Large intestine (tissue), 3 donors: Measurements from ENCODE around the gene GLYATL1B. TPM values are rescaled to one million over a fixed set of nuclear protein-coding genes. Genes with fewer than 3 reads are reported as not detected.
A peak's percentile ranks its signal among the peaks of the same experiment; 100 is the strongest.
"Not testable (repeated sequence)": the region's sequence is repeated elsewhere in the genome, so short reads cannot be mapped to it uniquely, and the experiment has no call there.

ENCODE experiments used
- DNase-seq, 2 donors: peaks; one replicate each; pipeline versions ENCODE4 v3.0.0 to v3.0.0-alpha.2; 2013
- H3K27ac ChIP-seq: one replicate; pipeline ENCODE4 v1.5.1; 2013; ENCODE audit warnings: low read length
- H3K27me3 ChIP-seq: 2 replicates; pipeline ENCODE4 v1.6.1; 2013; ENCODE audit warnings: low read length; ENCODE audit not compliant: control insufficient read depth, insufficient read depth
- H3K36me3 ChIP-seq: 2 replicates; pipeline ENCODE4 v1.6.1; 2013; ENCODE audit warnings: low read length; ENCODE audit not compliant: control insufficient read depth, insufficient read depth
- H3K4me1 ChIP-seq: one replicate; pipeline ENCODE4 v1.6.1; 2013; ENCODE audit warnings: low read length; ENCODE audit not compliant: control insufficient read depth, insufficient read depth
- H3K4me3 ChIP-seq: one replicate; pipeline ENCODE4 v1.5.1; 2013; ENCODE audit warnings: low read length
- H3K9me3 ChIP-seq: one replicate; pipeline ENCODE4 v1.6.1; 2013; ENCODE audit warnings: mild to moderate bottlenecking, low read depth, low read length, moderate library complexity; ENCODE audit not compliant: control insufficient read depth
- WGBS: methylation state at CpG from one replicate; pipeline ENCODE4 v1.1.5; 2013; ENCODE audit warnings: low lambda C conversion rate; ENCODE audit not compliant: insufficient coverage; 5-methylcytosine and 5-hydroxymethylcytosine counted together
- polyA plus RNA-seq: library from polyadenylated mRNA; unstranded; fragments of 120-200 nt; gene quantifications from one replicate; pipeline ENCODE4 v1.2.1, GENCODE V29; 2013

GLYATL1B gene
- polyA plus RNA-seq, 1 donor: not detected

DNA sequence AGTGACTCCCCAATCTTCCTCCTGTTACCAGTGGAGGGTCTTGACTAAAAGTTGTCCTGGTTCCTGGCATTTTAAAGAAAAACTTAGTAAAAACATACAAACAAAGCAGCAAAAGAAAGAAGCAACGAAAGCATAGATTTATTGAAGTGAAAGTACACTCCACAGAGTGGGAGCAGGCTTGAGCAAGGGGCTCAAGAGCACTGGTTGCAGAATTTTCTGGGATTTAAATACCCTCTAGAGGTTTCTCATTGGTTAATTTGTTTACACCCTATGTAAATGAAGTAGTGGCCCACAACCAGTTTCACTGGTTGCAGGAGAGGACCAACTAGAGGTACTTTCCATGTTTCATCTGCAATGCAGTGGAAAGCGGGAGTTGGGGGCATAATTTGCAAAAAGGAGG lies 31.7 kb downstream of the GLYATL1B start:
- WGBS: no CpG with 5 or more reads among the region's 2 CpGs
- H3K4me1 ChIP-seq: no peaks in the 10 kb centered on the region
- no peak for DNase-seq
- peaks cover 7% of the 10 kb centered on the region for H3K36me3 ChIP-seq
- H3K27ac ChIP-seq: no peak overlapping the region
- H3K27me3 ChIP-seq: no peaks in the 10 kb centered on the region
- no peak overlapping the region for H3K4me3 ChIP-seq
- H3K9me3 ChIP-seq: peaks cover 10% of the 10 kb centered on the region

DNA sequence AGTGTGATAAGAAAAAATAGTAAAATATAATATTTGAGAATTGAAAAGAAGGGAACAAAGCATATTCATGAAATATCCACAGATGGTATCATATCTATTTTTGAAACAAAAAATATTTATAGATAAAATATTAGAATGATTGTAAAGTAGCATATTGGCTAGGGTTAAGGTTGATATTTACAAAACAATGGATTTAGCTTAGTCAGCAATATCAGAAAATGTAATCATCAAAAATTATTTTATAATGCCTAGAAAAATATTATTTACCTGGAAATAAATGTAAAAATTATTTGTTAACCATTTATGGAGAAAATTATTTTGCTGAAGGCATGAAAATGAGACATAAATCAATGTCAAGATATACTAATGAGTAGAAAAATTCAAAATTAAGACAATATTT lies 33.7 kb downstream of the GLYATL1B start:
- H3K27me3 ChIP-seq: no peaks in the 10 kb centered on the region
- no peak overlapping the region for H3K4me3 ChIP-seq
- H3K27ac ChIP-seq: no peak overlapping the region
- peaks cover 10% of the 10 kb centered on the region for H3K9me3 ChIP-seq
- H3K36me3 ChIP-seq: peaks cover 5% of the 10 kb centered on the region
- H3K4me1 ChIP-seq: no peaks in the 10 kb centered on the region
- no peak for DNase-seq

DNA sequence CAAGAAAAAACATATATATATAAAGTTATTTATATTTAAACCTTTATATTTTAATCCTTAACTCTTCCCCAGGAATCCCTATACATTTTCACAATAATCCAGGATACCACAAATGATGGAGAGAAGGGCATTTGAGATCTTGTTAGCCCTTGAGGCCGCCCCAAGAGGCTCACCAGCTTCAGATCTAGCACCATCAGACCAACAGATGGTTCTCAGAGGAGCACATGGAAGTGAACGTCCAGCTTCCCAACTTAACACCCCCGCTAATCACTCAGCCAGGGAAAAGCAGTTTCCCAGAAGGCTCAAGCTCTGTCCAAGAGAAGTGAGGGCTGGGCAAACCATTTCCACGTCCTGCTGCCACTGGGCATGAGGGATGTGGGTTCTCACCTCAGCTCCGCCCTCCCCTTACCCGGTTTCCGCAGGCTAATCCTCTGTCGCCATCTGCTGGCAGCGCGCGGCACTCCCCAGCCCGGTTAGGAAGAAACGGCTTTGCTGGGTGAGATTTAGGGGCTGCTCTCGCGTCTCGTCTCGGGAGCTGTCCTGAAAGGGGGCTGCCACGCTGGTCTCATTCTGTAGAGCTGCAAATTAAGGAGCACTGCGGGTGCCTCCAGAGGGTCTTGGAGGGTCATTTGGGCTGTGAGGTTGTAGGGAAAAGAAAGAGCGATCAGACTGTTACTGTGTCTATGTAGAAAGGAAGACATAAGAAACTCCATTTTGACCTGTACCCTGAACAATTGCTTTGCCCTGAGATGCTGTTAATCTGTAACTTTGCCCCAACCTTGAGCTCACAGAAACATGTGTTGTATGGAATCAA lies 49.7 kb downstream of the GLYATL1B start:
- Histone ChIP-seq H3K4me1 (peaks cover 10% of the 10 kb centered on the region), H3K27ac (peak overlapping the region; percentile 61), H3K36me3 (peaks cover 23% of the 10 kb centered on the region), H3K27me3 (no peaks in the 10 kb centered on the region), H3K4me3 (no peak overlapping the region), H3K9me3 (peaks cover 7% of the 10 kb centered on the region)
- WGBS: no CpG with 5 or more reads among the region's 20 CpGs
- DNase-seq: peak; percentile 73 to 86

DNA sequence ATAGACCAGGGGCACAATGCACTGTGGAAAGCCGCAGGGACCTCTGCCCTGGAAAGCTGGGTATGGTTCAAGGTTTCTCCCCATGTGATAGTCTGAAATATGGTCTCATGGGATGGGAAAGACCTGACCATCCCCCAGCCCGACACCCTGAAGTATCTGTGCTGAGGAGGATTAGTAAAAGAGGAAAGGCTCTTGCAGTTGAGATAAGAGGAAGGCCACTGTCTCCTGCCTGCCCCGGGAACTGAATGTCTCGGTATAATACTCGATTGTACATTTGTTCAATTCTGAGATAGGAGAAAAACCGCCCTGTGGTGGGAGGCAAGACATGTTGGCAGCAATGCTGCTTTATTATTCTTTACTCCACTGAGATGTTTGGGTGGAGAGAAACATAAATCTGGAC lies 50.4 kb downstream of the GLYATL1B start:
- DNase-seq: peak; percentile 14 to 63
- H3K4me1 ChIP-seq: peaks cover 10% of the 10 kb centered on the region
- peak overlapping the region; percentile 61 for H3K27ac ChIP-seq
- H3K27me3 ChIP-seq, H3K9me3 ChIP-seq, H3K4me3 ChIP-seq: not testable (repeated sequence)
- H3K36me3 ChIP-seq: peaks cover 20% of the 10 kb centered on the region
- WGBS: no CpG with 5 or more reads among the region's 6 CpGs

DNA sequence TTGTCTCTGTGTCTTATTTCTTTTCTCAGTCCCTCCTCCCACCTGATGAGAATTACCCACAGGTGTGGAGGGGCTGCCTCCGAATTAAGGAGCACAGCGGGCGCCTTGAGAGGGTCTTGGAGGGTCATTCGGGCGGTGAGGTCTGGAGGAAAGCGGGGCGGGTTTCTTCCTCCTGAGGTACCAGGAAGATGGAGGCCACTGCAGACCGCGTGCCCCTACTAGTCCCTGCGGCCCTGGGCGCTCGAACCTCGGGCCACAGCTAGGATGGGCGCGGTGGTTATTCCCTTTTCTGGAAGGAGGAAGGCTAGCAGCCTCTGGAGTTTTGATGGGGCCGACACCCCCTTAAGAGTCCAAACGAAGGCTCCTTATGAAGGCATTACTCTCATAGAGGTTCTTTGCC lies 51.1 kb downstream of the GLYATL1B start:
- Histone ChIP-seq H3K27me3 (no peaks in the 10 kb centered on the region), H3K4me1 (peaks cover 10% of the 10 kb centered on the region), H3K9me3 (no peaks in the 10 kb centered on the region), H3K4me3 (no peak overlapping the region), H3K36me3 (peaks cover 14% of the 10 kb centered on the region), H3K27ac (peak overlapping the region; percentile 61)
- no CpG with 5 or more reads among the region's 17 CpGs for WGBS
- DNase-seq: no peak

DNA sequence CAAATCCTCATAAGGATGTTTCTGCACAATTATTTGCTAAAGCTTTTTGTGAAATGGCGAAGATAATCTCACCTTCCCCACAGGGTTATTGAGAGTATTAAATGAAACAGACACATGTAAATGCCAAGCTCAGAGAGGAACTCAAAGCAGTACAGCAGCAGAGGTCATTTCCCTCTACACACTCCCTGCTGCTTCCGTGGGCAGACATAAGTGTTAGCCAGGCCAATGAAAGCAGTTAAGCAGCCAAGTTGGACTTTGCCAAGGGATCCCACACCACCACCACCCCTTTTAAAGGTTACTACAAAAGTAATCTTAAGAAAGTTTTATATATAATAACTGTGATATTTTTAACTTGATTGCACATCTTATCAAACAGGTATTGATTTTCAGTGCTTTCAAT lies 52.5 kb downstream of the GLYATL1B start:
- peaks cover 4% of the 10 kb centered on the region for H3K36me3 ChIP-seq
- no peak overlapping the region for H3K4me3 ChIP-seq
- WGBS: no CpG with 5 or more reads among the region's 2 CpGs
- no peaks in the 10 kb centered on the region for H3K9me3 ChIP-seq
- peaks cover 10% of the 10 kb centered on the region for H3K4me1 ChIP-seq
- DNase-seq: no peak
- no peak overlapping the region for H3K27ac ChIP-seq
- no peaks in the 10 kb centered on the region for H3K27me3 ChIP-seq

DNA sequence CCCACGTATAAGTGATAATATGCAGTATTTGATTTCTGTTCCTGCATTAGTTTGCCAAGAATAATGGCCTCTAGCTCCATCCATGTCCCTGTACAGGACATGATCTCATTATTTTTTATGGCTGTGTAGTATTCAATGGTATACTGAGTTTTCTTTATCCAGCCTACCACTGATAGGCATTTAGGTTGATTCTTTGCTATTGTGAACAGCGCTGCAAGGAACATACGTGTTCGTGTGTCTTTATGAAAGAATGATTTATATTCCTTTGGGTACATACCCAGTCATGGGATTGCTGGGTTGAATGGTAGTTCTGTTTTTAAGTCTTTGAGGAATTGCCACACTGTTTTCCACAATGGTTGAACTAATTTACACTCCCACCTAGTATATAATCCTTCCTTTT lies 55.1 kb downstream of the GLYATL1B start:
- no peak for DNase-seq
- H3K9me3 ChIP-seq: no peaks in the 10 kb centered on the region
- no peaks in the 10 kb centered on the region for H3K27me3 ChIP-seq
- WGBS: 90% methylated on average over 2 of the region's 4 CpGs
- H3K4me1 ChIP-seq: peaks cover 20% of the 10 kb centered on the region
- H3K27ac ChIP-seq: no peak overlapping the region
- H3K36me3 ChIP-seq: no peaks in the 10 kb centered on the region
- no peak overlapping the region for H3K4me3 ChIP-seq

DNA sequence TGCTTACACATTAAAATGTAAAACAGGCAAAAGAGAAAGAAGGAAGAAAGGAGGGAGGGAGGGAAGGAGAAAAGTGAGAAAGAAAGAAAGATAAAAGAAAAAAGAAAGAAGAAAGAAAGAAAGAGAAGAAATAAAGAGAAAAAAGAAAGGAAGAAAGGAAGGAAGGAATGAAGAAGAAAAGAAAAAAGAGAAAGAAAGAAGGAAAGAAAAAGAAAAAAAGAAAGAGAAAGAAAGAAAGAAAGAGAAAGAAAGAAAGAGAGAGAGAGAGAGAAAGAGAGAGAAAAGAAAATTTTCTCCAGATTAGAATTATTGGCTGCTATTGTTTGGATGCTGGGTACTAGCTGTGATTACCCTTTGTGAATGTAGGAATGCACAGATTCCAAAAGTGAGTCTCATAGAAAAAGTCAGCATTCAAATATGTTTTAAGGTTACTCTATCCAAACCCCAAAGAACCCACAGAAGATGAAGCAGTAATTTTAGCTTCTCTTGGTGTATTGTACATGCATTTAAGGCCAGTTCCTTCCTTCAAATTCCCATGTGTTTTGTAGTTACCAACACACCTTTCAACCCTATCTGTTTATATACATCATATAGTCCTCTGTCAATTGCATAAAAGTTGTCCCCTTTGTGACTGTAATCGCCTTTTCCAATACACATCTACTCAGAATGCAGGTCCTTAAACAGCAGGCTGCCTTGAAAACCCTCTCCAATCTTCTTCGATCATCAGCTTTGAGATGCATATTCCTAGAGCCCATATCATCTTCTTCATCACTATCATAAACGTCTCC lies 55.8 kb downstream of the GLYATL1B start:
- Histone ChIP-seq H3K4me1 (peaks cover 16% of the 10 kb centered on the region), H3K36me3 (no peaks in the 10 kb centered on the region), H3K27me3 (no peaks in the 10 kb centered on the region), H3K27ac (peak overlapping the region; percentile 97), H3K9me3 (no peaks in the 10 kb centered on the region), H3K4me3 (peak overlapping the region; percentile 77)
- DNase-seq: no peak
- no CpG with 5 or more reads among the region's 3 CpGs for WGBS

DNA sequence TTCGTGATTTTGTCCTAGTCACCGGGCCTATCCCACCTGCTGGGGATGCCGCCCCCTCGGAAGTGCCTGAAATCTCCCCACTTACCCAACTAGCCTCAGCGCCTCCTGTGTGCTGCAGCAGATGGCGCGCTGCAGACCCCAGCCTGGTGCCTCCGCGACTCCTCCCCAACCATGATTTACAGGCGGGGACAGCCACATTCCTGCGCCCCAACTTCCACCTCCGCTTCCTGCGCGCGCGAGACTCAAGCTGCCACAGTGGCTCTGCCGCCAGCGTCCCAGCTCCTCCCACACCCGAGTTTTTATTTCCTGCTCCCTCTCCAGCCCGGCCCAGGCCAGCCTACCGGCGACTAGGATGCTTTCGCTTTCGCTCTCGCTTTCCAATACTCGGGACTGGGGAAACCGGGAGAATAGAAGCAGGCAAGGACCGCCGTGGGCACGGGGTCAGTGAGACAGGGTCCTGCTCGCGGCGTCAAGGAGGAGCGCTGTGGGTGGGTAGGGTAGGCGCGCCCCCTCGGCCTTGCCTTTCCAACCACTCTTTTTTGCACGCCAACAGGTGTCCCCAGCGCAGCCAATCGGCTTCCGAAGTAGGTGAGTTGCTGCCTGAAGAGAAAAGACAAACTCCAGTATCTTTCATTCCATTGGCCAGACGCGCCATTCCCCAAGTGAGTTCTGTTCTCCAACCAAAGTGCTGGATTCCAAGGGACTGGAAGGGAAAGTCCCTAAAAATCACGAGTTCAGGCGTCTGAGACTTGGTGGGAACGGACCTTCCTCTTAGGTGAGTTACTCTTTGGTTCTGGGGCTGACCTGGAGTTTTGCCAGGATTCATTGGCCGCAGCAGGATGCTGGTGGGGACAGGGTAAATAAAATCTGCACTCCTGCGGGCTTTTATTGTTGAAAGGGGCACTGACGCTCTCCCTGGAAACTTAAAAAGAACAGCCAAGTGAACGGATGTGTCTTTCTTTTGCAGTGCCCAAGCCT lies 56.7 kb downstream of the GLYATL1B start, which contains the start of gene FAM111A:
Gene FAM111A (plus strand): TSS at position 327 of the 978 bp plus-strand sequence. CDS start 6,017 bp downstream, outside the sequence.
- Histone ChIP-seq H3K4me1 (peaks cover 10% of the 10 kb centered on the region), H3K27ac (peak within 1 kb of the TSS; percentile 97), H3K4me3 (peak within 1 kb of the TSS; percentile 77), H3K9me3 (no peaks in the 10 kb centered on the region), H3K36me3 (no peaks in the 10 kb centered on the region), H3K27me3 (no peaks in the 10 kb centered on the region)
- peak; percentile 90 to 98 for DNase-seq
- WGBS: no CpG with 5 or more reads among the region's 50 CpGs

DNA sequence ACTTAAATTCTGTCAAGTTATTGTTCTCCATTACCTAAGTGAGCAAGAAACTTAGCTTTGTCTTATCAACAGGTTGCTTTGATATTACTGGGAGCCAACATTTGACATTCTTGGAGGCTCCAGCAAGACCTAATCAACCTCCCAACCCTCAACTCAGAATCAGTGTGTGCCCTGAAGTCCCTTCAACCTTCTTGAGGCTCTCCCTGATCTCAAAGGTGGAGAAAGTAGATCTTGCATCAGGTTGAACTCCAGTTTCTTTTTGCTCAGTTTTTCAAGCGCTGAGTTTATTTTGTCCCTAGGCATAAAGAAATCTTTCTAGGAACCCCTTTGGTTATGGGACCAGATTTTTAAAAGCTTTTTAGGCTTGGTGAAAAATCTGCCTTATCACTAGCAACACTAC lies 58.0 kb downstream of the GLYATL1B start:
- Histone ChIP-seq H3K27me3 (no peaks in the 10 kb centered on the region), H3K9me3 (no peaks in the 10 kb centered on the region), H3K27ac (peak overlapping the region; percentile 97), H3K4me1 (peaks cover 10% of the 10 kb centered on the region), H3K36me3 (no peaks in the 10 kb centered on the region), H3K4me3 (peak overlapping the region; percentile 77)
- no CpG with 5 or more reads among the region's 1 CpG for WGBS
- DNase-seq: peak in 1 of 2 donors; percentile 41
